GM12892 (cell line): Measurements from ENCODE around the gene DHX15.

ENCODE experiments used
- POLR2A ChIP-seq: IDR thresholded peaks from 2 replicates; pipeline ENCODE4 v1.6.1; 2011; ENCODE audit warnings: low read depth, low read length, control low read depth
- POLR2AphosphoS5 ChIP-seq: IDR thresholded peaks from 2 replicates; pipeline ENCODE4 v1.6.1; 2011; ENCODE audit warnings: low read depth, low read length, control low read depth
- TAF1 ChIP-seq: IDR thresholded peaks from 2 replicates; pipeline ENCODE4 v1.6.1; 2011; ENCODE audit warnings: low read depth, mild to moderate bottlenecking, control low read depth, low read length, borderline replicate concordance

GRCh38 chr4:24529555-24529954 is 54.8 kb downstream of the DHX15 start:
- TF ChIP-seq POLR2A, result no peak
- no peak for TF ChIP-seq POLR2AphosphoS5
- TF ChIP-seq TAF1, result no peak
